Activated T-helper 1 cell treated with anti-CD3 and anti-CD28 coated beads, Interleukin-2, amount 50 U/mL, for 16 hours (primary cell): Measurements from ENCODE around the gene LANCL2.
"Not testable (repeated sequence)": the region's sequence is repeated elsewhere in the genome, so short reads cannot be mapped to it uniquely, and the experiment has no call there.

Experiments used
- DNase-seq, 2 donors: peaks; one replicate each; pipeline ENCODE4 v3.0.0-alpha.2; 2020; ENCODE audit warnings: low read depth in 1 of 2, low spot score in 1 of 2

Gene LANCL2

GRCh38 chr7:55469721-55470120 lies 104.6 kb downstream of the LANCL2 start:
- no peak for DNase-seq

GRCh38 chr7:55470261-55470660 lies 105.1 kb downstream of the LANCL2 start:
- no peak for DNase-seq

DNA sequence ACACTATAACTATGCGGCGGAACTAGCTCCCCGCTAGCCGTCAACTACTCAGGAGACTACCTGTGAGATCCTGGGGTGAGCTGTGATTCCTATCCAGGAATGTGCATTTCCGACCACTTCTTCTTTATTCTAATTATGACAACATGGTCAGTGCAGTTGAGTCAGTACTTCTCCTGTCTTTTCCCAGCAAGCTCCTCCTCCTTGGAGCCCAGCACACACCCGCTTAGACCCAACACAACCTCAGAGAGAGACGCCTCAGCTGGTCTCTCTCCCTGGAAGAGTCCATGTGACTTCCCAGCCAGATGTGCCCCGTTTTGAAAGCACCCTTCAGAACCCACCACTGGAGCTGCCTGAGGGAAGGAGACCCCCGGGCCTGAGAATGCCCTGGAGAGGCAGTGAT lies 106.5 kb downstream of the LANCL2 start:
- not testable (repeated sequence) for DNase-seq

GRCh38 chr7:55472406-55472805 lies 107.3 kb downstream of the LANCL2 start:
- not testable (repeated sequence) for DNase-seq

DNA sequence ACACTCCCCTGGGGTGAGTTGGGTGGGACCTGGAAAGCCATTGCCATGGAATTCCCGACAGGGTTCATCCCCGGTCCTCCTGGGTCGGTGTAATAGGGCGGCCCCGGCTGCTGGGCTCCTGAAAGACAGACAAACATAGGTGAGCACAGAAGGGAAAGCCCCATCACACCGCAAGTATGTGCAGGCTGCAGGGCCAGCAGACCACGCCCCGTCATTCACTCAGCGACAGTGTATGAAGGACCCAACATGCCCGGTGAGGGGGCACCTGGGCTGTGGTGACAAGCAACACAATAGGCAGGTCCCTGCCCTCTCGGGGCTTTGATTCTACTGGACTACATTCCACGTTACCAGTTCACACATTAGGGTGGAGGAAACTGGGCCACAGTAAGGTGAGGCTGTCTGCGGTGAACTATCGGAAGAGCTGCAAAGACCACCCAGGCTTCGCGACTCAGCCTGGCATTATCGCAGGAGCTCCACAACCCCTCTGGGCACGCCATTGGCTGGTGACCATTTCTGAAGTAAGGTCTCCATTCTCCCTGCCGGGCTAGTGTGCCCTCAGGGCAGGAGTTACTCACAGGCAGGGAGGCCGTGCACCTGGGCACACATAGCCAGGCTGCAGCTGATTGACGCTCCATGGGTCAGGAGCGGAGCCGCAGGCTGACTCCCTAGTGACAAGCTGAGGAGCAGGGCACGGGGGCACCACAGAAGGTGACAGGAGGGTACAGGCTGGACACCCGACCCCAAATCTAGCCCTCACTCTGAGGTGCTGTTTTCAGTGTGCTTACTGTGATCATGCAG lies 108.0 kb downstream of the LANCL2 start:
- no peak for DNase-seq

DNA sequence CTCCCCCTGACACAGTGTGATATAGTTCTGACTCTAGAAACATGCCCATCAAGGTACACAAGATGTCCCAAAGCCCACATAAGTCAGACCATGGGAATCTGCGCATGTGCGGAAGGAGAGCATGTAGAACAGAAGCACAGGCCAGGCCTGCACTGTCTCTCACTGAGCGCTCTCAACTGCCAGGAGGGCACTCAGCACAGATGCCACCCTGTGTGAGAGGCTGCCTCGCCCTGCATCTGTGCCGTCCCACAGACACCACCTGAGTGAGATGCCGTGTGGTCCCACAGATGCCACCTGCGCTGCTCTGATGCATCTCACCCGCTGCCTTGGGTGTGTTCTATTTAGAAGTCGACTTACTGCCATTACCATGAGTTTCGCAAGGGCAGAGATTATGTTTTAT lies 108.8 kb downstream of the LANCL2 start:
- no peak for DNase-seq

DNA sequence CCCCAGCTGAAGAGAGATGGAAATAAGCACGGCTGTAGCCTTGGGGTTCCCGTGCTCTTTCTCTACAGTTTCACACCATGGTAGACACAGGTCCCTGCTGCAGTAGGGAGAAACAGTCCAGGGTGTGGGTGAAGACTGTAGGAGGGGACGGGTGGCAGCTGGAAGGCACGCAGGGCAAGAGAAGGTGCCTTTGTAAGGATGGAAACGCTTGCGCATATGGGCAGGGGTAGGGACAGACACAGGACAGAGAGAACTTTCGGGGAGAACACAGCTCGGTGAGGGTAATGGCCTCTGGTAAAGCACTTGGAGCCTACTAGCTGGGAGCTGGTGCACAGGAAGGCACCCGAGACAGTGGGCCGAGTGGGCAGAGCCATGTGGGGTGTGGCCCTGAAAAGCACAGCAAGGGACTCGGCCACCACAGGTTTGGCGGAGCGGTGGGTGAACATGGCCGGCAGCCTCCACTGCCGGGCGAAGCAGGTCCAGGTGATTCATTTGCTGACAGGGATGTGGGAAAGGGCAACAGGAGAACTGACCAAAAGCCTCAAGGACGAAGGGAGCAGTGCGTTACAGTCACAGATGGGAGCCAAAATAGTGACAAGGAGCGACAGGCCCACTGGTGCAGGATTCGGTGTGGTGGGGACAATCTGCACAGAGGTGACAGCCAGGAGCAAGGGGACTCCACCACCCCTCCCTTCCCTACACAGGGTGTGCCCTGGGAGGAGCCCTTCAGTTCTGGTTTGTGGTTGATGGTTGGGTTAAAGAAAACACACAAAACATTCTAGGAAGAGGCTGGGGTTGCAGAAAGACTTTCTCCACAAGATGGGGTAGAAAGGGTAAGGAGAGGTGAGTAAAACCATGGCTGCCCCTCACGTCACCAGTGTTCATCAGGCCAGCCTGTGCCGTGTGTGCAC lies 110.1 kb downstream of the LANCL2 start:
- DNase-seq, result no peak

DNA sequence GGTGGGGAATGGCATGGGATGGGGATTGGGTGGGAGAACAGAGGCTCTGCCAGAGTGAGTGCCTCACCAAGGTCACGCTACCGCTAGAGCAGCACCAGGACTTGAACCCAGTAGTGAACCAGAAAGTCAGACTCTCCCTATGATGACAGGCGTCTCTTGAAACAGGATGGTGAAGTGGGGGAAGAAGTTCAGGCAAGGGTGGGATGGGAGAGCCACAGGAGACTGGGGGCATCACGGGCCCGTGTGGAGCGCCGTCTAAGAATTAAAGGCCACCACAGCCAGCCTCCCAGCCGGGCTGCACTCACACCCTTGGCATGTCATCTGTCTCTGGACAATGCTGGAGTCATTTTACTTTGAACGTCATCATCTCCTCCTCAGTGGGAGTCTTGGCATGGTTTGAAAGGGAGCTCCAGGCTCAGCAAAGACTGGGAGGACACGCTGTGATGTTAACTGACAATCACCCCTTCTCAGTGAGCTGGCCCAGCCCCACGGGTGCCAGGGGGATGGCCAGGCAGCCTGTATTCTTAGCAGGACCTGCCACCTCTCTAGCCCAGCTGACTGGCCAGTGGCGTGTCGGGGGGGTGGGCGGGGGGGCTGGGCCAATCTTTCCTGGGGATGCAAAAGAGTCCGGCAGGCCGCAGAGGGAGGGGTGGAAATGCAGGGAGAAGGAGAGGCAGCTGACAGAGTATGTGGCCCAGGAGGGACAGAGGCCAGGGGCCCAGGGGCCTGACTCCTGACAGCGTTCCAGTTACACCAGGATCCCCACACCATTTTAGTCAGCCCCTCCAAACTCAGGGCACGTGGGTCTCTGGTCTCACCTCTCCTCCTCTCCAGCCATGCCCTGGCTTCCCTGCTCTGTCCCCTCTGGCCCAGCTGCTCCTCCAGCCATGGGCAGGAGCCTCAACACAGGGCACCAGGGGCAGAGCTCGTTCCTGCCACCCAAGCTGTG lies 111.0 kb downstream of the LANCL2 start:
- no peak for DNase-seq

GRCh38 chr7:55476852-55477780 lies 112.0 kb downstream of the LANCL2 start:
- DNase-seq, result no peak

- DNase-seq, result no peak
Measured at GRCh38 chr7:55477781-55478374, 112.7 kb downstream of the LANCL2 start.

GRCh38 chr7:55478700-55479099 lies 113.6 kb downstream of the LANCL2 start:
- DNase-seq, result no peak

DNA sequence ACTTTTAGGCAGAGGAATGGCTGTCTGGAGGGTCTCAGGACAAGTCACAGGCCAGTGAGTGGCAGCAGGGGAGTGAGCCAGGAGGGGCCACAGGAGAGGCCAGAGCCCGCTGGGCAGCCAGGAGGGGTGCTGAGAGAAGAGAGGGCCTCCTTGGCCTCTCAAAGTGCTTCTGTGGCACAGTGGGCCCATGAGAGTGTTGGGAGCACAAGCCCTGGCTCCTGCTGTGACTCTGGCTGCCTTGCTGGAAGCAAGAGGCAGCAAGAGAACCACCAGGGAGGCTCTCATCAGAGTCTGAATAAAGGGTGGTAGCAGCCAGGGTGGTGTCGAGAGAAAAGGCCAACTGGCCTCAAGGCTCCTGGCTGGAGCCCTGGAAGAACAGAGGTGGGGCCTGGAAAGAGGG lies 116.0 kb downstream of the LANCL2 start:
- DNase-seq, result no peak

GRCh38 chr7:55483046-55483445 lies 117.9 kb downstream of the LANCL2 start:
- DNase-seq, result no peak
